Muscle layer of colon (tissue), 2 donors: Measurements from ENCODE around the gene ADPRH.

ENCODE experiments used
- H3K27ac ChIP-seq: one replicate; pipeline ENCODE4 v1.7.0; 2013; ENCODE audit warnings: low read depth, mild to moderate bottlenecking, low read length, moderate library complexity
- H3K27me3 ChIP-seq, 2 donors: one replicate each; pipeline ENCODE4 v1.7.0; 2013; ENCODE audit warnings: low read length in 2 of 2, mild to moderate bottlenecking in 2 of 2; ENCODE audit not compliant: insufficient read depth in 2 of 2, control insufficient read depth in 1 of 2
- H3K36me3 ChIP-seq: one replicate; pipeline ENCODE4 v1.7.0; 2013; ENCODE audit warnings: mild to moderate bottlenecking, low read length; ENCODE audit not compliant: insufficient read depth
- H3K4me1 ChIP-seq: one replicate; pipeline ENCODE4 v1.7.0; 2013; ENCODE audit warnings: mild to moderate bottlenecking, low read length; ENCODE audit not compliant: insufficient read depth
- H3K4me3 ChIP-seq, 2 donors: one replicate each; pipeline ENCODE4 v1.7.0; 2013; ENCODE audit warnings: low read length in 2 of 2, low read depth in 1 of 2, mild to moderate bottlenecking in 1 of 2, moderate library complexity in 1 of 2
- H3K9ac ChIP-seq: one replicate; pipeline ENCODE4 v1.7.0; 2013; ENCODE audit warnings: low read length
- H3K9me3 ChIP-seq: one replicate; pipeline ENCODE4 v1.7.0; 2013; ENCODE audit warnings: mild to moderate bottlenecking, low read length
- donor health status: abdominal sarcoma.
- donor health status: Adenocarcinoma of cecum.

Gene ADPRH

GRCh38 chr3:119620899-119621298, 41.6 kb downstream of the ADPRH start:
- no peak overlapping the region for H3K27ac ChIP-seq
- no peak overlapping the region for H3K9ac ChIP-seq
- no peaks in the 10 kb centered on the region for H3K27me3 ChIP-seq
- H3K9me3 ChIP-seq = no peaks in the 10 kb centered on the region
- no peak overlapping the region for H3K4me3 ChIP-seq
- H3K36me3 ChIP-seq = no peaks in the 10 kb centered on the region
- no peaks in the 10 kb centered on the region for H3K4me1 ChIP-seq

GRCh38 chr3:119624002-119624720, 44.9 kb downstream of the ADPRH start:
- Histone ChIP-seq H3K27me3 (no peaks in the 10 kb centered on the region), H3K4me3 (no peak overlapping the region), H3K27ac (no peak overlapping the region), H3K36me3 (no peaks in the 10 kb centered on the region), H3K4me1 (no peaks in the 10 kb centered on the region), H3K9ac (no peak overlapping the region), H3K9me3 (no peaks in the 10 kb centered on the region)

- H3K27me3 ChIP-seq = no peaks in the 10 kb centered on the region
- no peaks in the 10 kb centered on the region for H3K9me3 ChIP-seq
- H3K9ac ChIP-seq = no peak overlapping the region
- H3K4me3 ChIP-seq = no peak overlapping the region
- no peak overlapping the region for H3K27ac ChIP-seq
- no peaks in the 10 kb centered on the region for H3K36me3 ChIP-seq
- no peaks in the 10 kb centered on the region for H3K4me1 ChIP-seq
Measured at GRCh38 chr3:119625451-119626153, 46.3 kb downstream of the ADPRH start.

- Histone ChIP-seq H3K9ac (no peak overlapping the region), H3K9me3 (no peaks in the 10 kb centered on the region), H3K36me3 (no peaks in the 10 kb centered on the region), H3K27ac (no peak overlapping the region), H3K27me3 (no peaks in the 10 kb centered on the region), H3K4me3 (no peak overlapping the region), H3K4me1 (no peaks in the 10 kb centered on the region)
Measured at GRCh38 chr3:119626196-119626595, 46.9 kb downstream of the ADPRH start.

GRCh38 chr3:119627461-119627860, 48.2 kb downstream of the ADPRH start:
- no peaks in the 10 kb centered on the region for H3K27me3 ChIP-seq
- no peak overlapping the region for H3K9ac ChIP-seq
- H3K4me3 ChIP-seq = no peak overlapping the region
- no peaks in the 10 kb centered on the region for H3K36me3 ChIP-seq
- no peaks in the 10 kb centered on the region for H3K4me1 ChIP-seq
- H3K27ac ChIP-seq = no peak overlapping the region
- no peaks in the 10 kb centered on the region for H3K9me3 ChIP-seq

GRCh38 chr3:119628390-119628789, 49.1 kb downstream of the ADPRH start:
- Histone ChIP-seq H3K4me1 (no peaks in the 10 kb centered on the region), H3K36me3 (no peaks in the 10 kb centered on the region), H3K27me3 (no peaks in the 10 kb centered on the region), H3K27ac (no peak overlapping the region), H3K9me3 (no peaks in the 10 kb centered on the region), H3K9ac (no peak overlapping the region), H3K4me3 (no peak overlapping the region)

GRCh38 chr3:119628816-119629445, 49.6 kb downstream of the ADPRH start:
- H3K4me1 ChIP-seq = no peaks in the 10 kb centered on the region
- H3K4me3 ChIP-seq = no peak overlapping the region
- no peaks in the 10 kb centered on the region for H3K9me3 ChIP-seq
- no peaks in the 10 kb centered on the region for H3K36me3 ChIP-seq
- no peak overlapping the region for H3K9ac ChIP-seq
- H3K27ac ChIP-seq = no peak overlapping the region
- no peaks in the 10 kb centered on the region for H3K27me3 ChIP-seq

- Histone ChIP-seq H3K36me3 (no peaks in the 10 kb centered on the region), H3K4me1 (no peaks in the 10 kb centered on the region), H3K27ac (no peak overlapping the region), H3K9me3 (no peaks in the 10 kb centered on the region), H3K9ac (no peak overlapping the region), H3K4me3 (no peak overlapping the region), H3K27me3 (no peaks in the 10 kb centered on the region)
Measured at GRCh38 chr3:119630128-119630879, 51.0 kb downstream of the ADPRH start.

GRCh38 chr3:119630880-119631329, 51.6 kb downstream of the ADPRH start:
- H3K9ac ChIP-seq = no peak overlapping the region
- H3K27me3 ChIP-seq = no peaks in the 10 kb centered on the region
- H3K27ac ChIP-seq = no peak overlapping the region
- H3K9me3 ChIP-seq = no peaks in the 10 kb centered on the region
- H3K36me3 ChIP-seq = no peaks in the 10 kb centered on the region
- no peak overlapping the region for H3K4me3 ChIP-seq
- H3K4me1 ChIP-seq = peaks cover under 1% of the 10 kb centered on the region

- Histone ChIP-seq H3K36me3 (no peaks in the 10 kb centered on the region), H3K4me1 (peaks cover 5% of the 10 kb centered on the region), H3K9ac (no peak overlapping the region)
Measured at GRCh38 chr3:119631516-119631915, 52.2 kb downstream of the ADPRH start.

GRCh38 chr3:119632216-119632615, 52.9 kb downstream of the ADPRH start:
- no peak overlapping the region for H3K9ac ChIP-seq
- no peak overlapping the region for H3K4me3 ChIP-seq
- no peaks in the 10 kb centered on the region for H3K9me3 ChIP-seq
- peaks cover 4% of the 10 kb centered on the region for H3K36me3 ChIP-seq
- H3K27me3 ChIP-seq = no peaks in the 10 kb centered on the region
- peaks cover 5% of the 10 kb centered on the region for H3K4me1 ChIP-seq
- no peak overlapping the region for H3K27ac ChIP-seq

More at GRCh38 chr3:119631516-119631915, 52.2 kb downstream of the ADPRH start:
- Histone ChIP-seq H3K27ac (no peak overlapping the region), H3K9me3 (no peaks in the 10 kb centered on the region), H3K27me3 (no peaks in the 10 kb centered on the region), H3K4me3 (no peak overlapping the region)
